GM12864 (cell line): ENCODE data around the gene TDRD10.

Experiments used
- DNase-seq: peaks from one replicate; pipeline ENCODE4 v3.0.0-alpha.2; 2011; ENCODE audit warnings: low read depth
- H3K4me3 ChIP-seq: 2 replicates; pipeline ENCODE4 v1.5.1; 2011; ENCODE audit warnings: mild to moderate bottlenecking, low read depth, low read length, control low read depth
- CTCF ChIP-seq: IDR thresholded peaks from 2 replicates; pipeline ENCODE4 v1.5.1; 2011; ENCODE audit warnings: low read depth, mild to moderate bottlenecking, moderate library complexity, low read length, control low read depth, inconsistent platforms; ENCODE audit errors: missing control alignments

Gene TDRD10

GRCh38 chr1:154577346-154578057 is 75.5 kb downstream of the TDRD10 start:
- no peak for DNase-seq

GRCh38 chr1:154578058-154578418 is 76.0 kb downstream of the TDRD10 start:
- DNase-seq: no peak
- H3K4me3 ChIP-seq: no peak overlapping the region
- TF ChIP-seq CTCF: no peak

More at GRCh38 chr1:154577346-154578057, 75.5 kb downstream of the TDRD10 start:
- H3K4me3 ChIP-seq: no peak overlapping the region
- TF ChIP-seq CTCF: peak; percentile 1

GRCh38 chr1:154579374-154579773 is 77.4 kb downstream of the TDRD10 start:
- no peak for DNase-seq
- H3K4me3 ChIP-seq: no peak overlapping the region
- TF ChIP-seq CTCF: no peak

- no peak for TF ChIP-seq CTCF
Measured at GRCh38 chr1:154581766-154582165, 79.7 kb downstream of the TDRD10 start.

GRCh38 chr1:154582885-154583284 is 80.9 kb downstream of the TDRD10 start:
- no peak for DNase-seq
- TF ChIP-seq CTCF: no peak
- H3K4me3 ChIP-seq: no peak overlapping the region

More at GRCh38 chr1:154581766-154582165, 79.7 kb downstream of the TDRD10 start:
- DNase-seq: no peak
- H3K4me3 ChIP-seq: no peak overlapping the region

GRCh38 chr1:154583773-154584172 is 81.8 kb downstream of the TDRD10 start:
- no peak for DNase-seq
- TF ChIP-seq CTCF: no peak
- no peak overlapping the region for H3K4me3 ChIP-seq
